GM23338 (cell line): Measurements from ENCODE around the gene ANO1. TPM values are rescaled to one million over a fixed set of nuclear protein-coding genes. Genes with fewer than 3 reads are reported as not detected.
A peak's percentile ranks its signal among the peaks of the same experiment; 100 is the strongest.

ENCODE experiments used
- ATAC-seq: fragments of 200-7000 bp; cut with Tn5 transposase; 3 replicates; pipeline ENCODE4 v1.9.1; 2020
- DNase-seq: peaks from one replicate; pipeline ENCODE4 v3.0.0-alpha.2; 2015; ENCODE audit warnings: low spot score
- H2AFZ ChIP-seq: fragments of 200-600 bp; sonication (generic); 2 replicates; pipeline ENCODE4 v1.8.0; 2016; ENCODE audit warnings: antibody characterized with exemption, mild to moderate bottlenecking, moderate library complexity
- H3F3A ChIP-seq: fragments of 200-600 bp; sonication (generic); replicated peaks from 2 replicates; pipeline ENCODE4 v1.8.0; 2017; ENCODE audit warnings: antibody characterized with exemption, mixed run types, low read depth
- H3K27ac ChIP-seq: fragments of 200-600 bp; sonication (generic); 2 replicates; pipeline ENCODE4 v1.6.1; 2016; ENCODE audit warnings: low read depth
- H3K27me3 ChIP-seq: fragments of 200-600 bp; sonication (generic); 2 replicates; pipeline ENCODE4 v1.8.0; 2016; ENCODE audit warnings: mild to moderate bottlenecking, mixed run types, moderate library complexity; ENCODE audit not compliant: insufficient read depth
- H3K36me3 ChIP-seq: fragments of 200-600 bp; sonication (generic); 2 replicates; pipeline ENCODE4 v1.8.0; 2016; ENCODE audit warnings: mild to moderate bottlenecking; ENCODE audit not compliant: insufficient read depth
- H3K4me1 ChIP-seq: fragments of 200-600 bp; sonication (generic); 2 replicates; pipeline ENCODE4 v1.8.0; 2016; ENCODE audit warnings: mild to moderate bottlenecking, moderate library complexity; ENCODE audit not compliant: insufficient read depth
- H3K4me2 ChIP-seq: fragments of 200-600 bp; sonication (generic); 2 replicates; pipeline ENCODE4 v1.7.1; 2017; ENCODE audit warnings: mixed run types
- H3K4me3 ChIP-seq: fragments of 200-600 bp; sonication (generic); 2 replicates; pipeline ENCODE4 v1.6.1; 2016; ENCODE audit warnings: mixed run types
- H3K79me2 ChIP-seq: fragments of 200-600 bp; sonication (generic); replicated peaks from 2 replicates; pipeline ENCODE4 v1.8.0; 2017; ENCODE audit warnings: mild to moderate bottlenecking; ENCODE audit not compliant: insufficient read depth
- H3K9me2 ChIP-seq: fragments of 200-600 bp; sonication (generic); 2 replicates; pipeline ENCODE4 v1.8.0; 2017; ENCODE audit not compliant: insufficient read depth
- H4K20me1 ChIP-seq: fragments of 200-600 bp; sonication (generic); replicated peaks from 2 replicates; pipeline ENCODE4 v1.8.0; 2017; ENCODE audit warnings: mild to moderate bottlenecking; ENCODE audit not compliant: insufficient read depth
- H3K27ac Mint-ChIP-seq: 2 replicates; pipeline ENCODE4 v1.8.0; 2020; ENCODE audit warnings: inconsistent platforms, mild to moderate bottlenecking, moderate library complexity, mixed read lengths
- H3K27me3 Mint-ChIP-seq: 3 replicates; pipeline ENCODE4 v1.8.0; 2022; ENCODE audit warnings: low read depth, mild to moderate bottlenecking, moderate library complexity, mixed read lengths, inconsistent platforms; ENCODE audit not compliant: insufficient read depth, poor library complexity
- H3K36me3 Mint-ChIP-seq: 3 replicates; pipeline ENCODE4 v1.8.0; 2021; ENCODE audit warnings: low read depth, mild to moderate bottlenecking, inconsistent platforms, moderate library complexity, mixed read lengths
- H3K4me1 Mint-ChIP-seq: 3 replicates; pipeline ENCODE4 v1.8.0; 2020; ENCODE audit warnings: mild to moderate bottlenecking, inconsistent platforms, mixed read lengths
- H3K4me3 Mint-ChIP-seq: 3 replicates; pipeline ENCODE4 v1.8.0; 2021; ENCODE audit warnings: moderate library complexity, mild to moderate bottlenecking, inconsistent platforms, mixed read lengths
- H3K9me3 Mint-ChIP-seq: 3 replicates; pipeline ENCODE4 v1.8.0; 2020; ENCODE audit warnings: moderate library complexity, mild to moderate bottlenecking, inconsistent platforms, mixed read lengths
- CREB1 ChIP-seq: fragments of 250-450 bp; sonication (Bioruptor Pico); IDR thresholded peaks from 2 replicates; pipeline ENCODE4 v1.5.0; 2020; ENCODE audit warnings: low read depth, mild to moderate bottlenecking, moderate library complexity
- EZH2 ChIP-seq: fragments of 200-600 bp; sonication (generic); IDR thresholded peaks from one replicate; pipeline ENCODE4 v1.8.0; 2017; ENCODE audit warnings: antibody characterized with exemption, mild to moderate bottlenecking, low read depth; ENCODE audit not compliant: unreplicated experiment
- POLR2AphosphoS5 ChIP-seq: IDR thresholded peaks from 2 replicates; pipeline ENCODE4 v1.6.1; 2016; ENCODE audit warnings: antibody characterized with exemption, low read depth
- STAT1 ChIP-seq: IDR thresholded peaks from one replicate; pipeline ENCODE4 v1.6.1; 2016; ENCODE audit warnings: antibody characterized with exemption; ENCODE audit not compliant: unreplicated experiment
- ZNF331 ChIP-seq: fragments of 250-450 bp; sonication (Bioruptor Pico); IDR thresholded peaks from 2 replicates; pipeline ENCODE4 v1.5.0; 2020; ENCODE audit warnings: low read depth, mild to moderate bottlenecking, moderate library complexity
- polyA plus RNA-seq: library from polyadenylated mRNA; unstranded; fragments of >200 nt; fragmentation: Nextera tagmentation; extraction: Ambion mirVana; gene quantifications from 2 replicates; pipeline ENCODE4 v1.2.1, GENCODE V29; 2016
- total RNA-seq: library from RNA; depleted of rRNA; stranded (reverse); fragments of >200 nt; shearing (Covaris generic); gene quantifications from 2 replicates; pipeline ENCODE4 v1.2.3, GENCODE V29; 2014
- TF ChIP-seq, protein P1 (sequence below), 2 experiments: fragments of 200-600 bp in 1 of 2; sonication (generic) in 1 of 2; conservative IDR thresholded peaks; 2 replicates each; pipeline versions ENCODE4 v1.5.1 to v1.6.1; 2016 to 2017; ENCODE audit warnings: antibody characterized with exemption in 2 of 2, low read depth in 2 of 2, mild to moderate bottlenecking in 2 of 2, moderate library complexity in 1 of 2
- TF ChIP-seq, protein P2 (sequence below): IDR thresholded peaks from 2 replicates; pipeline ENCODE4 v1.6.1; 2016; ENCODE audit warnings: antibody characterized with exemption

Gene ANO1
- total and polyA plus RNA-seq, 2 experiments from 2014 or later, result 1.4 to 3.4 TPM

DNA sequence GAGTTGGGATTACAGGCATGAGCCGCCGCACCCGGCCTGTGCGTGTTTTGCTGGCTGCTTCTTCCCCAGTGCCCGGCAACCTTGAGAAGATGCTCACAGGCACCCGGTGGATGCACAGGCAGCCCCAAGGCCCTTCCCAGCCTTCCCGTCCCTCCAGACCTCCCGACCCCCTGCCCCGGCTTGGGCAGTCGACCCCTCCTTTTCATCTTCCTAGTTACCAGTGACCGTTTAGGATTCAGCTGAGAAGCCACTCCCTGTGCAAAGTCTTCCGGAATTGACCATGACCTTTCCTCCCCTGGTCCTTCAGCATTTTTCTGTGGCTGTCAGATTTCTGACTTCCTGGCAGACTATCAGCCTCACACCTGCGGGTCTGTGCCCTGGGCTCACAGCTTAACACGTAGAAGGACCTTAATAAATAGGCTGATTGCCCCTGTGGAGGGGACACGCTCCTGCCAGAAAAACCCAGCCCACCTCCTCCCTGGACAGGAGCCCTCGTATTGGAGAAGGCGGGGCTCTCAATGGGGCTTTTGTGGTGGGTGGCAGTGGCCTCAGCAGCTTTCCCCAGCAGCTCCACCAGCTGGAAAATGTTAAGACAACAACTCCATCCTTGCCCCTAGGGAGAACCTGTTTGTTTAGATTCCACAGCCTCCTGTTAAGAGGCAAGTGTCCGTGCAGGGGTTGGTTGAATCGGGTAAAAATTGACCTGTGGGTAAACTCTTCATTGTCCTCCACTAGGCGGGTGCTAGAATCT, 10.4 kb upstream of the ANO1 start:
- Histone ChIP-seq H3K9me2 (no peaks in the 10 kb centered on the region), H2AFZ (0 out of 2 replicates have a peak overlapping the region, but pooled peaks have one; percentile 38), H3K36me3 (no peaks in the 10 kb centered on the region), H3K27ac (no peak overlapping the region), H4K20me1 (no peaks in the 10 kb centered on the region), H3K4me1 (peaks cover 20% of the 10 kb centered on the region), H3K4me3 (no peak overlapping the region), H3F3A (peaks cover 4% of the 10 kb centered on the region; the same call in 1 of the 2 replicates), H3K4me2 (peak overlapping the region; percentile 51; the same call in 1 of the 2 replicates), H3K27me3 (0 out of 2 replicates have a peak, but pooled peaks cover 10% of the 10 kb centered on the region), H3K79me2 (no peaks in the 10 kb centered on the region)
- no peaks in the 10 kb centered on the region for H3K36me3 Mint-ChIP-seq
- no peak overlapping the region for H3K4me3 Mint-ChIP-seq
- H3K27ac Mint-ChIP-seq, result no peak overlapping the region
- peak; percentile 70 for ATAC-seq
- peaks cover 45% of the 10 kb centered on the region for H3K4me1 Mint-ChIP-seq
- H3K27me3 Mint-ChIP-seq, result peaks cover 8% of the 10 kb centered on the region
- H3K9me3 Mint-ChIP-seq, result no peaks in the 10 kb centered on the region; the same call in 2 of the 3 replicates
- TF ChIP-seq, protein P1, sequence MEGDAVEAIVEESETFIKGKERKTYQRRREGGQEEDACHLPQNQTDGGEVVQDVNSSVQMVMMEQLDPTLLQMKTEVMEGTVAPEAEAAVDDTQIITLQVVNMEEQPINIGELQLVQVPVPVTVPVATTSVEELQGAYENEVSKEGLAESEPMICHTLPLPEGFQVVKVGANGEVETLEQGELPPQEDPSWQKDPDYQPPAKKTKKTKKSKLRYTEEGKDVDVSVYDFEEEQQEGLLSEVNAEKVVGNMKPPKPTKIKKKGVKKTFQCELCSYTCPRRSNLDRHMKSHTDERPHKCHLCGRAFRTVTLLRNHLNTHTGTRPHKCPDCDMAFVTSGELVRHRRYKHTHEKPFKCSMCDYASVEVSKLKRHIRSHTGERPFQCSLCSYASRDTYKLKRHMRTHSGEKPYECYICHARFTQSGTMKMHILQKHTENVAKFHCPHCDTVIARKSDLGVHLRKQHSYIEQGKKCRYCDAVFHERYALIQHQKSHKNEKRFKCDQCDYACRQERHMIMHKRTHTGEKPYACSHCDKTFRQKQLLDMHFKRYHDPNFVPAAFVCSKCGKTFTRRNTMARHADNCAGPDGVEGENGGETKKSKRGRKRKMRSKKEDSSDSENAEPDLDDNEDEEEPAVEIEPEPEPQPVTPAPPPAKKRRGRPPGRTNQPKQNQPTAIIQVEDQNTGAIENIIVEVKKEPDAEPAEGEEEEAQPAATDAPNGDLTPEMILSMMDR (conservative IDR thresholded peaks at IDR 0.05; ENCODE audit: low read depth in 2 of 2), result peak in 1 of 2 experiments; percentile 31; a peak in 2 of 4 replicates
- no peak for TF ChIP-seq STAT1
- peak; percentile 66 for DNase-seq

DNA sequence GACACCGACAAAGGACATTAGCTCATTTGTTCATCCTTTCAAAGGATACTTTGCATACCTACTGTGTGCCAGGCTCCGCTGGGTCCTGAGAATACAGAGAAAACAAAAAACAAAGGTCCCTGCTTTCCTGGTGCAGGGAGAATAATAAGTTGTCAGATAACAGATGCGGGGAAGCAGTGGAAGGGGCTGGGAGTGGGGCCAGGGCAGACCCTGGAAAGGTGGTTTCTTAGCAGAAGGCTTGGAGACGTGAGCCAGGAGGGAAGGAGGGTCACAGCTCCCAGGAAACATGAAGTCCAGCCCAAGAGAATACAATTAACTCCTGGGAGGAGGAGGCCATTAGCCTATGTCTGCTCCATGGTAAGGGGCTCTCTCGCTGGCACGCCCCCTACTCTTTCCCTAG, 9.8 kb upstream of the ANO1 start:
- no peaks in the 10 kb centered on the region; the same call in 2 of the 3 replicates for H3K9me3 Mint-ChIP-seq
- Histone ChIP-seq H3K4me2 (peak overlapping the region; percentile 51; the same call in 1 of the 2 replicates), H3F3A (peaks cover 4% of the 10 kb centered on the region; the same call in 1 of the 2 replicates), H3K27ac (no peak overlapping the region), H3K27me3 (0 out of 2 replicates have a peak, but pooled peaks cover 10% of the 10 kb centered on the region), H3K4me1 (peaks cover 26% of the 10 kb centered on the region), H3K36me3 (no peaks in the 10 kb centered on the region), H2AFZ (no peak overlapping the region), H4K20me1 (no peaks in the 10 kb centered on the region), H3K79me2 (no peaks in the 10 kb centered on the region), H3K9me2 (no peaks in the 10 kb centered on the region), H3K4me3 (no peak overlapping the region)
- ATAC-seq (no peak), DNase-seq (no peak)
- no peaks in the 10 kb centered on the region for H3K36me3 Mint-ChIP-seq
- H3K27ac Mint-ChIP-seq, result peak overlapping the region; percentile 14; the same call in 1 of the 2 replicates
- peaks cover 51% of the 10 kb centered on the region for H3K4me1 Mint-ChIP-seq
- no peak overlapping the region for H3K4me3 Mint-ChIP-seq
- H3K27me3 Mint-ChIP-seq, result peaks cover 9% of the 10 kb centered on the region
- no peak for TF ChIP-seq POLR2AphosphoS5
- no peak for TF ChIP-seq EZH2
- TF ChIP-seq ZNF331, result no peak
- TF ChIP-seq CREB1 (CRISPR knock-in tag), result no peak
- TF ChIP-seq, protein P2, sequence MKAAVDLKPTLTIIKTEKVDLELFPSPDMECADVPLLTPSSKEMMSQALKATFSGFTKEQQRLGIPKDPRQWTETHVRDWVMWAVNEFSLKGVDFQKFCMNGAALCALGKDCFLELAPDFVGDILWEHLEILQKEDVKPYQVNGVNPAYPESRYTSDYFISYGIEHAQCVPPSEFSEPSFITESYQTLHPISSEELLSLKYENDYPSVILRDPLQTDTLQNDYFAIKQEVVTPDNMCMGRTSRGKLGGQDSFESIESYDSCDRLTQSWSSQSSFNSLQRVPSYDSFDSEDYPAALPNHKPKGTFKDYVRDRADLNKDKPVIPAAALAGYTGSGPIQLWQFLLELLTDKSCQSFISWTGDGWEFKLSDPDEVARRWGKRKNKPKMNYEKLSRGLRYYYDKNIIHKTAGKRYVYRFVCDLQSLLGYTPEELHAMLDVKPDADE, result no peak
